ENCODE measurements around the gene SPEM2.
A peak's percentile ranks its signal among the peaks of the same experiment; 100 is the strongest.
"Not testable (repeated sequence)": the region's sequence is repeated elsewhere in the genome, so short reads cannot be mapped to it uniquely, and the experiment has no call there.

SPEM2 gene

DNA sequence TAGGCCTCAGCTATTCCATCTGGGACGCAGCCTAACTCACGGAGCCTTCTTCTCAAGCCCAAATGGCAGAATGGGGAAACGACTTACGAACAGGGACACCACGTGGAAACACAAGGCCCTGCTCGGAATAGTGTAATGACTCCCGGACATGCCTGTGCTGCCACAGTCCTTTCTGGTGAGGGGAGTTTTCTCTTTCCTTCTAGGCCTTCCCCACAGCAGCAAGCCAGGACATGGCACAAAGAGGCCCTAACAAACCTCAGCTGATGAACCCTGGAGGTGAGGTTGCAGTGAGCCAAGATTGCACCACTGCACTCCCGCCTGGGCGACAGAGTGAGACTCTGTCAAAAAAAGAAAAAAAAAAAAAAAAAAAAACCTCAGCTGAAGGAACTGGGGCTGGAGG is 38.7 kb downstream of the SPEM2 start:
- TF ChIP-seq, protein P1, sequence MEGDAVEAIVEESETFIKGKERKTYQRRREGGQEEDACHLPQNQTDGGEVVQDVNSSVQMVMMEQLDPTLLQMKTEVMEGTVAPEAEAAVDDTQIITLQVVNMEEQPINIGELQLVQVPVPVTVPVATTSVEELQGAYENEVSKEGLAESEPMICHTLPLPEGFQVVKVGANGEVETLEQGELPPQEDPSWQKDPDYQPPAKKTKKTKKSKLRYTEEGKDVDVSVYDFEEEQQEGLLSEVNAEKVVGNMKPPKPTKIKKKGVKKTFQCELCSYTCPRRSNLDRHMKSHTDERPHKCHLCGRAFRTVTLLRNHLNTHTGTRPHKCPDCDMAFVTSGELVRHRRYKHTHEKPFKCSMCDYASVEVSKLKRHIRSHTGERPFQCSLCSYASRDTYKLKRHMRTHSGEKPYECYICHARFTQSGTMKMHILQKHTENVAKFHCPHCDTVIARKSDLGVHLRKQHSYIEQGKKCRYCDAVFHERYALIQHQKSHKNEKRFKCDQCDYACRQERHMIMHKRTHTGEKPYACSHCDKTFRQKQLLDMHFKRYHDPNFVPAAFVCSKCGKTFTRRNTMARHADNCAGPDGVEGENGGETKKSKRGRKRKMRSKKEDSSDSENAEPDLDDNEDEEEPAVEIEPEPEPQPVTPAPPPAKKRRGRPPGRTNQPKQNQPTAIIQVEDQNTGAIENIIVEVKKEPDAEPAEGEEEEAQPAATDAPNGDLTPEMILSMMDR (conservative IDR thresholded peaks at IDR 0.05): no peak
- TF ChIP-seq ZFX (IDR thresholded peaks at IDR 0.05): no peak
- no peak overlapping the region for H3K27ac ChIP-seq

DNA sequence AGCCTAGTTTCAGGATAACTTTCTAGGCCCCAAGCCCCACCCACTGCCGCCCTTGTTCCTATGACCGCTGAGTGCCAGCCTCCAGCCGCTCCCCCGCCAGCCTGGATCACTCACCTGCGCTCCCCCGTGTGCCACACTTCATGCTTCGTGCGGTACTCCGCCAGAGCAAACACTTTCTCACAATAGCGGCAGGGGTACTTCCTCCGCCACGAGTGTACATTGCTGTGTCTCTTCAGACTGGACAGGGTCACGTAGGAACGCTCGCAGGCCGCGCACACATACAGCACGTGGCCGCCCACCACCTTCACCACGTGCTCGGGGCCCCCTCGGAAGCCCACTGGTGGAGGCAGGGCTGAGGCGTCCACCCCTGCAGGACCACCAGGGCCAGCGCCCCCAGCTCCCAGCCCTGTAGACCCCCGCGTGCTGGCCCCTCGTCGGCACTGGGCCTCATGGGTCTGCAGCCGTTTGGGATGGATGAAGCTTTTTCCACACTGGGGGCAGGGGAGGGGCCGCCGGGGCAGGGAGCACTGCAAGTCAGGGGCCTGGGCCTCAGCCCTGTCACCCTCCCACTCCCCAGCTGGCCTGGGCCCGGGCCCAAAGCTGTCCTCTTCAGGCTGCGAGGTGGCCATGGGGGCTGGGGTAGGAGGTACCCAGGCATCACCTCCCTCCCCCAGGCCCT is 40.3 kb downstream of the SPEM2 start:
- no peak overlapping the region for H3K27ac ChIP-seq
- no peak for TF ChIP-seq ZFX (IDR thresholded peaks at IDR 0.05)
- TF ChIP-seq, protein P1 (conservative IDR thresholded peaks at IDR 0.05): no peak

DNA sequence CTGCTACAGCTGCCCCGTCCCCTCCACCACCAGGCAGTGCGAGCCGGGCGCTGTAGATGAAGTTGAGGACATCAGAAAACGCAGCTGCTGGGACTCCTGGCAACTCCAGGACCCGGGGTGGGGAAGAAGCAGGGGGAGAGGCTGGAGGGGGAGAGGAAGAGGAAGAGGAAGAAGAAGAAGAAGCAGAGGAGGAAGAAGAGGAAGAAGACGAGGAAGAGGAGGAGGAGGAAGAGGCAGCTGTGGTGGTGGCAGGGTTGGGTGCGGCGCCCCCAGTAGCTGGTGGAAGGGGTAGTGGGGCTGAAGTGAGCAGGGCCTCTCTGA is 40.9 kb downstream of the SPEM2 start:
- H3K27ac ChIP-seq: peak overlapping the region; percentile 40; the same call in 1 of the 2 replicates

DNA sequence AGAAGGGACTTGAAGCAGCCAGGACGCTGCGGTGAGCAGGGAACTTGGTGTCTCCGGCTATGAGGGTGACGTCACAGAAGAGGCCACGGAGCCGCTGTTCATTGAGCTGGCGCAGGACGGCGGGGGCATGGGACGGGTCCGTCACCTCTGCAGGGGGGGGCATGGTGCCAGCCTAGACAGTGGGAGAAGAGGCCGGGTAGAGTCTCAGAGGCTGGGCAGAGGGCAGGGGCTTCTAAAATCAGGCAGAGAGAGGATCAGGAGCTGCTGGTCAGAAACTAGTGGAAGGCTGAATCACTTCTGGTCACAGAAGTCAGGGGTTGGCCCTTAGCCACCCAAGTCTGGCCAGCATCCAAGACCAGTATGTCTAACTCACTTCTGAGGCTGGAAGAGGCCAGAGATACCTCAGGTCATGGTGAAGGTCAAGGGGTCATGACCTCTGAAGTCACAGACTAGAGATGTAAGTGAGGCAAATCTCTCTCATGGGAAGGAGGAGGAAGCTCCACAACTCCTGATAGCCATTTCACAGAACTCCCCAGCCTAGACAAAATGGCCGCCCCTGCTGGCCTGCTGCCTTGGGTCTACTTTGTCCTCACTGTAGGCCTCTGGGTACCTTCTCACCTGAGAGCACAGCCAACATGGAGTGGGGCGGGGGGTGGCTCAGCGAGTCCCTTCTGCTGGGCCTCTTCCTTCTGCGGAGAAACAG is 41.4 kb downstream of the SPEM2 start:
- H3K27ac ChIP-seq: peak overlapping the region; percentile 40
- TF ChIP-seq ZFX (IDR thresholded peaks at IDR 0.05): no peak
- TF ChIP-seq, protein P1 (conservative IDR thresholded peaks at IDR 0.05): no peak

More for the DNA sequence above, 40.9 kb downstream of the SPEM2 start:
- TF ChIP-seq ZFX (IDR thresholded peaks at IDR 0.05): no peak
- TF ChIP-seq, protein P1 (conservative IDR thresholded peaks at IDR 0.05): no peak

DNA sequence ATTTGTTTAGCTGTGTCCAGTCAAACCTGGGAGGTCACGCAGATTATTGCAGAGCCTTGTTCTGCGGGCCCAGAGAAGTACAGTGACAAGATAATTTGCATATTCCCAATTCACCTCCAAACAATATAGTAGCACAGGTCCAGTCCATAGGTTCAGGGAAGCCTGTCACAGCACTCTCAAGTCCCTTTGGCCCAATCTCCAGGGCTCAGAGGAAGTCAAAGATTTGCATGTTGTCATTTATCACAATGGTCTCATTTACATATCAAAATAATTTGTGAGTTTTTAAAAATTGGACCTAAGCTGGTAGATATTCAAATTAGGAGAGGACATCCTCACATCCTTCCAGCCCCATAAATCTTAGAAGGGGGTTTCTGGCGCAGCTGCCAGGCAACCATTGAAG is 42.1 kb downstream of the SPEM2 start:
- peak overlapping the region; percentile 40 for H3K27ac ChIP-seq

DNA sequence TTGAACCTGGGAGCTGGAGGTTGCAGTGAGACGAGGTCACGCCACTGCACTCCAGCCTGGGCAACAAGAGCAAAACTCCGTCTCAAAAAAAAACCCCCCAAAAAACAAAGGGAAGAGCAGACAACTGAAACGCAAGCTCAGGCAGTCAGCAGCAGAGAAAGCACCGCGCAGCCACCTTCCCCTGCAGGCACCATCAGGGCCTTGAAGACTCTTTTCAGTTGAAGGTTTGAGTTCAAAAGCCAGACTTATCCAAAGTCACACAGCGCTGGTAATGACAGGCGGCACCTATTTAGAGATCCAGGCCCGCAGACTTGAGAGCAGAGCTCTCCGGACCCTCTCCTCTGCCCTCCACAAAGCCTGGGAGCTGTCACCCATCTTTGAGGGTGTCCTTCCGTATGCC is 42.9 kb downstream of the SPEM2 start:
- H3K27ac ChIP-seq: no peak overlapping the region
- TF ChIP-seq, protein P1 (conservative IDR thresholded peaks at IDR 0.05): no peak
- TF ChIP-seq ZFX (IDR thresholded peaks at IDR 0.05): no peak

More for the DNA sequence above, 42.1 kb downstream of the SPEM2 start:
- TF ChIP-seq ZFX (IDR thresholded peaks at IDR 0.05): no peak
- TF ChIP-seq, protein P1 (conservative IDR thresholded peaks at IDR 0.05): no peak

DNA sequence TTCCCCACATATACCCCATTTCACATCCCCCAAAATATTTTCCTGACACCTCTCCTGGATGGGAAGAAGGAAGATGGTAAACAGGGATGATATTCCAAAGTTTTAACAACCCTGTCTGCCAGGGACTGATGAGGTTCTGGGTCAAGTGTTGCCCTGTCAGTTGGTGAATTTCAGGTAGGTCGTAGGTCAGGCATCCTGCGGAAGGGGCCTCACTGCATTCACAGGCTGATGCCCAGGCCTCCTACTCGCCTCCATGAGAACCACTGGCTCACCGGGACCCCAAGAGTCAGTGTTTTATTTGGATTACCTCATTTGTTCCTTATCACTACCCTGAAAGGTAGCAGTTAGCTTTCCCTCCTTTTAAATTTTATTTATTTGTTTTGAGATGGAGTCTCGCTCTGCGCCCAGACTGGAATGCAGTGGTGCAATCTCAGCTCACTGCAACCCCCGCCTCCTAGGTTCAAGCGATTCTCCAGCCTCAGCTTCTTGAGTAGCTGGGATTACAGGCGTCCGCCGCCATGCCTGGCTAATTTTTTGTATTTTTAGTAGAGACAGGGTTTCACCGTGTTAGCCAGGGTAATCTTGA is 43.5 kb downstream of the SPEM2 start:
- TF ChIP-seq ZFX (IDR thresholded peaks at IDR 0.05): no peak
- TF ChIP-seq, protein P1 (conservative IDR thresholded peaks at IDR 0.05): no peak
- no peak overlapping the region for H3K27ac ChIP-seq

DNA sequence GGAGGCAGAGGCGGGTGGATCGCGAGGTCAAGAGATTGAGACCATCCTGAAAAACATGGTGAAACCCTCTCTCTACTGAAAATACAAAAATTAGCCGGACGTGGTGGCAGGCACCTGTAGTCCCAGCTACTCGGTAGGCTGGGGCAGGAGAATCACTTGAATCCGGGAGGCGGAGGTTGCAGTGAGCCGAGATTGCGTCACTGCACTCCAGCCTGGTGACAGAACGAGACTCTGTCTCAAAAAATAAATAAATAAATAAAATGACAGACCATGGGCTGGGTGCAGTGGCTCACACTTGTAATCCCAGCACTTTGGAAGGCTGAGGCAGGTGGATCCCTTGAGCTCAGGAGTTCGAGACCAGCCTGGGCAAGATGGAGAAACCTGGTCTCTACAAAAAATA is 44.4 kb downstream of the SPEM2 start:
- not testable (repeated sequence) for H3K27ac ChIP-seq

DNA sequence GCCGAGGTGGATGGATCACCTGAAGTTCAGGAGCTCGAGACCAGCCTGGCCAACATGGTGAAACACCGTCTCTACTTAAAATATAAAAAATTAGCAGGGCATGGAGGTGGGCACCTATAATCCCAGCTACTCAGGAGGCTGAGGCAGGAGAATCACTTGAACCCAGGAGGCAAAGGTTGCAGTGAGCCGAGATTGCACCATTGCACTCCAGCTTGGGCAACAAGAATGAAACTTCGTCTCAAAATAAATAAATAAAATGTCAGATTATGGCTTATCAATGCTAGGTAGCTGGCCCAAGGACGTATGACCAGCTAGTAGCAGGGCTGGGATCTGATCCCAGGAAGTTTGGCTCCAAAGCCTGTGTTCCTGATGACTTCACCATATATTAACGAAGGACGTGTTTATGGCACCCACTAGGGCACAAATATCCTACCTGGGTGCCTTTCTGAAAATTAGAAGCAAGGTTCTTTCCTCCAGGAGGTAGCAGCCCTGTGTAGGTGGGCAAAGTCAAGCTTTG is 45.1 kb downstream of the SPEM2 start:
- H3K27ac ChIP-seq: not testable (repeated sequence)

Measured in C4-2B (cell line).